HG03439 (cell line): ENCODE measurements around the gene NHLRC4.
"Not testable (repeated sequence)": the region's sequence is repeated elsewhere in the genome, so short reads cannot be mapped to it uniquely, and the experiment has no call there.

Experiments used
- ATAC-seq: cut with Tn5 transposase; IDR thresholded peaks from one replicate; pipeline ENCODE4 v1.9.1; 2021; ENCODE audit warnings: mild to moderate bottlenecking, moderate library complexity; ENCODE audit not compliant: unreplicated experiment

The NHLRC4 gene

DNA sequence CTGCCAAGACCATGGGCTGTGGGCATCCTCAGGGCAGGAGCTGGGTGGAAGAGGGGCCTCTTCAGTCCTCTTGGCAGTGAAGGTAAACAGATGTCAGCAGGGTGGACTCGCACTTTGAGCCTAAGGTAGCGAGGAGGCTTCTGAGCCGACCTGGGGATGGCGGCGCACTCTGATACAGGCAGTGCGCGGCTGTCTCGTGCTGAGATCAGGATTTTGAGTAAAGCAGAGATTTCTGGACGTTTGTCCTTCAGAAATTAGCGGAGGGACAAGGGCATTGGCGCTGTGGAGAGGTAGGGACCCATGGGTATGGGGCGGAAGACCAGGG, 29.9 kb downstream of the NHLRC4 start:
- no peak for ATAC-seq

DNA sequence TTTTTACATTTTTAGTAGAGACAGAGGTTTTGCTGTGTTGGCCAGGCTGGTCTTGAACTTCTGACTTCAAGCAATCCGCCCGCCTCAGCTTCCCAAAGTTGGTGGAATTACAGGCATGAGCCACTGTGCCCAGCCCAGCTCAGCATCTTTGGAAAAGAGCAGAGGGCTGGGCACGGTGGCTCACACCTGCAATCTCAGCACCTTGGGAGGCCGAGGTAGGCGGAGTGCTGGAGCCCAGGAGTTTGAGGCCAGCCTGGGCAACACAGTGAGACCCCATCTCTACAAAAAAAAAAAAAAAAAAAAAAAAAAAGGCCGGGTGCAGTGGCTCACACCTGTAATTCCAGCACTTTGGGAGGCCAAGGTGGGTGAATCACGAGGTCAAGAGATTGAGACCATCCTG, 30.9 kb downstream of the NHLRC4 start:
- not testable (repeated sequence) for ATAC-seq

DNA sequence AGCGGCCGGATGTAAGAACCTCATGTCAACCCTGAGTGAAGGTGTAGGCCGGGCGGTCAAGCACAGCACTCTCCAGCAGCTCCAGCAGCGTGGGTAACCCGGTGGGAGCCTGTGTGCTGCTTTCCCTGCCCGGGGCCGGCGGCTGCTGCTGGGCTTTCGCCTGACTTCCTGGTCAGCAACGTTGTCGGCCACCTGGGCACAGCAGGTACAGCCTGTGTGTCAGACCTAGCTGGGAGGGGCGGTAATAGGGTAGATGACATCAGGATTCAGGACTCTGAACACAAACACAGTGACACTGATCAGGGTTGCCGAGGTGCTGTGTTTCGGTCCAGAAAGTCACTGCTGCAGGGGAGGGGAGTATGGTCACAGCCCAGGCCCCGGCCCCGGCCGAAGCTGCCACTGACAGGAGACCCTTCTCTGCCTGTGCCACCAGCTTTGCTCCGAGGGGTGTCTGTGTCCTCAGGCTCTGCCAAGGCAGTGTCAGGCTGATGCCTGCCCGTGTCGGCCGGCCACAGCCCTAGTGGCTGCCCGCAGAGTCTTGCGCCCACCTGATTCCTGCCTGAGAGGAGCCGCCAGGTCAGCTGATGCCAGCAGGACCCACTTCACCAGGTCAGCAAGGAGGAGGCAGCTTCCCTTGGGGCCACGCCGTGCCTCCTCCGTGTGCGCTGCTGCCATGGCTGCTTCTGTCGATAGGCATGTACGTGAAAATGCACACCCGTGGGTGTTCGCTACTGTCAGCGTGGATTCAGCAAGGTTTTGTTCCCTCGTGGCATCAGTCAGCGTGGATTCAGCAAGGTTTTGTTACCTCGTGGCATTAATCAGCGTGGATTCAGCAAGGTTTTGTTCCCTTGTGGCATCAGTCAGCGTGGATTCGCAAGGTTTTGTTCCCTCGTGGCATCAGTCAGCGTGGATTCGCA, 32.3 kb downstream of the NHLRC4 start:
- ATAC-seq, result no peak

DNA sequence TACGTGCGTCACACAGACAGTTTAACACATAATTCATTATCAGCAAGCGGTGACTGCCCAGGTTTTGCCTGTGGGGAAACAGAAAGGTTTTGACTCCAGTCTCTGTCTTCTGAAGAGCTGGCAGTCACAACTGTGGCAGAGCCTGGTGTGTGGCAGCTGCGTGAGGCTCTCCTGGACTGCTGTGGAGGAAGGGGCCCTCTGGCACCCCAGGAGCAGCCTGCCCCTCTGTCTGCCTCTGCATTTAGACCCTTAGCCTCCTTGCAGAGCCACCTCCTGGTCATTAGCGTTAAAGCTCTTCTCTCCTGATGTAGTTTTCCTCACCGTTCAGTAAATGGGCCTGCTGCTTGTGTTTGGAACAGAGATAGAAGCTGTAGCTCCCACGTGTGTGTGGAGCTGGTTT, 34.0 kb downstream of the NHLRC4 start:
- ATAC-seq, result no peak

DNA sequence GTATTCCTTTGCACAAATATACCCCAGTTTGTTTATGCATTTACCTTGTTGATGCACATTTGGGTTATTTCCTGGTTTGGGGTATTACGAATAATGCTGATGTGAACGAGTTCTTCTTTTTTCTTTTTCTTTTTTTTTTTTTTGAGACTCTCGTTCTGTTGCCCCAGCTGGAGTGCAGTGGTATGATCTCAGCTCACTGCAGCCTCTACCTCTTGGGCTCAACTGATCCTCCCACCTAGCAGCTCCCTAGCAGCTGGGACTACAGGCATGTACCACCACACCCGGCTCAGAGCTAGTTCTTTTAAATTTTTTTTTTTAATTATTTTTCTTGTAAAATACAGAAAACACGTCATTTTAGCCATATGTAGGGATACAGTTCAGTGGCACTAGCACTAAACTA, 37.1 kb downstream of the NHLRC4 start:
- ATAC-seq, result no peak

DNA sequence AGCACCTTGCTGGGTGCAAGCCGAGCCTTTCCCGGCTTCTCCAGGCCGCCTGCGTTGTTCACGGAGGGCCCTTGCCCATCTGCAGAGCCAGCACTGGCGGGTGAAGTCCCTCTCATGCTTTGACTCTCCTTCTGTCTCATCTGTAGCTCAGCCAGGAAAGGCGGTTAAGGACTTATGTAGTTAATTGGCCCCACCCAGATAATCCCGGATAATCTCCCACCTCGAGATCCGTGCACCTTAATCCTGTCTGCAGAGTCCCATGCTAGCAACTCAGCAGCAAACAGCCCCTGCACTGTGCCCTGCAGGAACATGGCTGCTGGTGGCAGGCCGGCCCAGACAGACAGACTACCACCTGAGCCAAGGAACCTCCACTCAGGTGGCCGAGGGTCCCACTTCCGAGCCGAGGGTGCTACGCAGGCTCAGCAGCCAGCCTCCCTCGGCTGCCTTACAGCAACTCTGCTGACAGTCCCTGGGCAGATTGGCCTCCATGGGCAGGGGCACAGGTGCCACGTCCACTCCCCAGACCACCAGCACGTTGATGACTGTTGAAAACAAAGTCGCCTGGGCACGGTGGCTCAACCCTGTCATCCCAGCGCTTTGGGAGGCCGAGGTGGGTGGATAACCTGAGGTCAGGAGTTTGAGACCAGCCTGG, 40.0 kb downstream of the NHLRC4 start:
- no peak for ATAC-seq

DNA sequence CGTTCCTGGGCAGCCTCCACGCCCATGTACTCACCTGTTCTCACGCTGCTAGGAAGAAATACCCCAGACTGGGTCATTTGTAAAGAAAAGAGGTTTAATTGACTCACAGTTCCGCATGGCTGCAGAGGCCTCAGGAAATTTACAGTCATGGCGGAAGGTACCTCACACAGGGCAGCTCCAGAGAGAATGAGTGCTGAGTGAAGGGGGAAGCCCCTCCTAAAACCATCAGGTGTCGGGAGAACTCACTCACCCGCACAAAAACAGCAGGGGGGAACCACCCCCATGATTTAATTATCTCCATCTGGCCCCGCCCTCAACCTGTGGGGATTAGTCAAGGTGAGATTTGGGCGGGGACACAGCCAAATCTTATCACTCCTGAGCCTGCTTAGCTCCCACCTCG, 41.2 kb downstream of the NHLRC4 start:
- ATAC-seq, result no peak

DNA sequence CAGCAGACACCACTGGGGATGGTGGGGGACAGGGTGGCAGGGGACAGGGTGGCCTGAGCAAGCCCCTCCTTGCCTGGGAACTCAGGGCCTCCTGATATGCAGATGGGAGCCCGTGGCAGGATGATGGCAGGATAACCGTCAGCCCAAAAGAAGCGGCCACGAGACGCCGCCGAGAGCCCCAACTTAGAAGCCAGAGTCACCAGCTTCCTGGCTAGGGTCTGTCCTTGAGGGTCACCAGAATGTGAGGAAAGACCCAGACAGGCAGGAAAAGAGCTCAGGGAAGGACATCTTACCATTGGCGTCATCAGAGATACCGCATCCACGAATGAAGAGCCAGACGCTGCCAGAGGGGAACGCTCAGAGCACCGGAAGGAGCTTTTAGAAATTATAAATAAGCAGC, 42.5 kb downstream of the NHLRC4 start:
- no peak for ATAC-seq

DNA sequence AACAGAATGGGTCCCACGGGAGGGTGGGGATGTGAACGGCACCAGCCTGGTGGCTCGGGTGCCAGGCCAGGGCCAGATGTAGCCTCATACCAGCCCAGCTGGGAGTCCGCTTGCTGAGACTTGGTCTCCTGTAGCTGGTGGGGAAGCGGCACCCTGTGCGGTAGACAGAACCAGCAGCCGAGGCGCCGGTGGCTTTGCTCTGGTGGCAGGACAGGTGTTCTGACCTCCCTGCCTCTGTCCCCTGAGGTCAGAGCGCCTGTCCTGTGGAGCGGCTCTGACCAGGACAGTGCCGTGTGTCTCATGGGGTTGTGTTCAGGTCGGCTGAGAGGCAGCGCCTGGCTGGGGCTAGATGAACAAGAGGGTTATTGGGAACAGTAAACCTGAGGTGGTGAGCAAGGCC, 43.2 kb downstream of the NHLRC4 start:
- no peak for ATAC-seq

DNA sequence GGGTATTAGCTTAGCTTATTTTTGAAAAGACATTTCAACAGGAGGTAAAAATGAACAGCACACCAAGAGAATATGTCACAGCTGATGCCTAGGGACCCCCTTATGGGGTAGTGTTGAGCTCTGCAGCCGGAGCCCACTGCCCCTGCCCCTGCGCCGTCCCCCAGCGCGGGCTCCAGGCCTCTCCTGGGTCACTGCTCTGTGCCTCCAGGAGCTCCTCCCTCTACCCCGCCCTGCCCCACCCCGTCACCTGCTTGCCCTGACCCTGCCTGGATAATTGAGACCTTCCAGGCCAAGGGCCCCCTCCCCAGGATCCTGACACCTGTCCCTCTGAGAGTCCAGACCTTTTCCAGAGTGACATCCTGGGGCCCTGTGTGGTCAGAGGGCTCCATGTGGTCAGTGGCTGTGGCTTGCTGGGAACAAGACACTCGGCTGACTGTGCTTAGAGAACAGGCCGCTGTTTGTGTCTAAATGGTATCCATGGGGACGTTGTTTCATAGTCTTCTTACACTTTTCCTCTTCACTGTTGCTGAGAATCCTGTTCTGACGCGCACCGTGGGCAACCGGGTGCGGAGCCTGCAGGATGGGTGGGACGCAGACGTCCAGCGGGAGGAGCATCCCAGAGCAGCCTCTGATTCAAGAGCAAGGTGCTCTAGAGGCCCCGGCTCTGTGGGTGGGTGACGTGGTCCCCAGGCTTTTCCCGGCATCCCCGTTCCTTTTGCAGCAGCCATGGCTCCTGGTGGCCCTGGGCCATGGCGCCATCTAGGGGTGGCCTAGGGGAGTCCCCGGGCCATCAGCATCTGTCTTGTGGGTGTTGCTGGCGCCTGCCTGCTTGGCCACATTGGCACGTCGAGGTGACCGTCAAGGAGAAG, 43.9 kb downstream of the NHLRC4 start:
- ATAC-seq, result no peak

DNA sequence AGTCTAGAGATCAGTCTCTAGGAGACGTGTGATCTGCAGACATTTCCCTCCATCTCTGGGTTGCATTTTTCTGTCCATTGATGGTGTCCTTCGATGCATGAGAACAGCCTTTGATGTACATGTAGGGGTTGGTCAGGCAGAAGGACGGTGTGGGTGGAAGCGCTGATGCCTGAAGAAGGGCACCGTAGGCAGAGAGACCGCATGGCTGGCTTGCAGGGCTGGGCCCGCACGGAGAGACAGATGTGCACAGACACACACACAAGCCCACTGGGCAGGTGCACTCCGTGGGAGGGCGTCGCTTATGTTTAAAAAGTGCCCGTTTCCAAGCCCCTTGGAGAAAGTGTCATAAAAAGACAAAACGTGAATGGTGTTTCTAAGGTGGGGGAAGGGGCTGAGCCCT, 48.3 kb downstream of the NHLRC4 start:
- ATAC-seq, result no peak

DNA sequence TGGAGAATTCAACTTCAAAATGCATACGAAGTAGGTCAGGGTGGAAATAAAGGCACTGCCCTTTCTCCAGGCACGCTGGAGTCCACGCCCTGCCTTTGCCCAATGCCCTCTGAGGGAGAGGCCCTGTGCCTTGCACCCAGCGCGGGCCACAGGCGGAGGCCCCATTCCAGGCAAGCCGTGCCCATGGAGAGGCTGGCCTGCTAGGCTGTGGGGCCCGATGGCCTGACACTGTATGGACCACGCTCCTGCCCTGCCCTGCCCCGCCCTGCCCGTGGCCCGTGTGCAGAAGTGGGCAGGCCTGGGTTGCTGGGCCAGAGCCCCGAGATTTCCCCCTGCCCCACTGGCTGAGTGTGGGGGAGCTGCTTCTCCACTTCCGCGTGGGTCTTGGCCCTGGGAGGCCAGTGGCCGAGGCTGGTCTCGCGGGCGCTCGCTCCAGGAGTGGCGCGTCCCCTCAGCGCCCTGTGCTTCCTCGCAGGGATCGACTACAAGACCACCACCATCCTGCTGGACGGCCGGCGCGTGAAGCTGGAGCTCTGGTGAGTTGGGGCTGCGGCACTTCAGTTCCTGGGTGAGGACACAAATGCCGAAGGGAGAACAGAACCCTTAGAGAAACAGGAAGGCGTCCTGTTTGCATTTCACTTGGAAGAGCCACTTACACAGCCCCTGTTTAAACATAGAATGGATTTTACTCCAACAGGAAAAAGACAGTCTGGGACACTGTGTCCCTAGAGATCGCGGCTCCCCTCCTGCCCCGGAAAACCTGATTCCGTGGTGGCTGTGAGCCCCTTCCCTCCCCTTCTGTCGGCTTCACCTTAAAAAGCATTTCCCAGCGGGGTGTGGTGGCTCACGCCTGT, 50.2 kb downstream of the NHLRC4 start:
- ATAC-seq, result no peak

DNA sequence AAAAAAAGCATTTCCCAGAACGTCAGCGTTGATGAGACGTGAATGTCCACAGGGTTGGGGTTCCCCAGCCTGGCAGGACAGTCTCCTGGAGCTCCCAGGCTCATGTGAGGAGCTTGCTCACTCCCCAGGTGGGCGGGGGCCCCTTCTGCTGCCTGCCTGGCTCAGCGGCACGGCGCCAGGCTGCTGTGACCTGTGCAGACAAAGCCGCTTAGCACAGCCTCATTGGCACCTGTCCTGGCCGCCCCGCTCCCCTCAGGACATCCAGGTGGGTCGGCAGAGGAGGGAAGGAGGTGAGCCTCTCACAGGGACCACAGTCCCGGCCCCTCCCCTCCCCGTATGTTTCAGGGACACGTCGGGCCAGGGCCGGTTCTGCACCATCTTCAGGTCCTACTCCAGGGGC, 51.0 kb downstream of the NHLRC4 start:
- ATAC-seq, result no peak
